Sigmoid colon (tissue), 7 donors: ENCODE data around the gene WDFY4. TPM values are rescaled to one million over a fixed set of nuclear protein-coding genes. Genes with fewer than 3 reads are reported as not detected.

Experiments used
- DNase-seq: peaks from one replicate; pipeline ENCODE4 v3.0.0-alpha.2; 2019
- H3K27ac ChIP-seq, 4 donors: fragments of 200-600 bp; sonication (generic); one replicate each; pipeline ENCODE4 v1.5.1; 2016 to 2019; ENCODE audit warnings: mild to moderate bottlenecking in 1 of 4
- H3K27me3 ChIP-seq, 3 donors: fragments of 200-600 bp; sonication (generic); one replicate each; pipeline ENCODE4 v1.5.1; 2019; ENCODE audit warnings: mild to moderate bottlenecking in 1 of 3
- H3K36me3 ChIP-seq, 4 donors: fragments of 200-600 bp; sonication (generic); one replicate each; pipeline ENCODE4 v1.5.1; 2016 to 2019
- H3K4me1 ChIP-seq, 4 donors: fragments of 200-600 bp; sonication (generic); one replicate each; pipeline ENCODE4 v1.5.1; 2017 to 2019
- H3K4me3 ChIP-seq, 4 donors: fragments of 200-600 bp; sonication (generic); one replicate each; pipeline ENCODE4 v1.5.1; 2017 to 2019; ENCODE audit warnings: mild to moderate bottlenecking in 2 of 4, moderate library complexity in 1 of 4
- H3K9me3 ChIP-seq, 4 donors: fragments of 200-600 bp in 3 of 4; sonication (generic) in 3 of 4; one replicate each; pipeline versions ENCODE4 v1.5.1 to v1.6.1; 2013 to 2019
- CTCF ChIP-seq, 4 experiments: fragments of 450-650 bp in 3 of 4; fragments of 200-600 bp in 1 of 4; IDR thresholded peaks; one replicate each; pipeline ENCODE4 v1.5.1; 2016 to 2019; ENCODE audit warnings: antibody characterized with exemption in 4 of 4, mild to moderate bottlenecking in 3 of 4, moderate library complexity in 2 of 4
- EP300 ChIP-seq, 4 donors: sonication (generic); formaldehyde crosslinking; IDR thresholded peaks; one replicate each; pipeline ENCODE4 v1.6.1; 2017; ENCODE audit warnings: antibody characterized with exemption in 4 of 4
- POLR2A ChIP-seq, 2 donors: fragments of 450-650 bp; IDR thresholded peaks; one replicate each; pipeline ENCODE4 v1.6.1; 2016; ENCODE audit warnings: antibody characterized with exemption in 2 of 2, mild to moderate bottlenecking in 2 of 2, moderate library complexity in 2 of 2
- POLR2AphosphoS5 ChIP-seq, 4 donors: sonication (generic); formaldehyde crosslinking; IDR thresholded peaks; one replicate each; pipeline ENCODE4 v1.6.1; 2017; ENCODE audit warnings: antibody characterized with exemption in 4 of 4
- WGBS, 2 donors: extraction: QIAGEN DNeasy Blood & Tissue Kit; methylation state at CpG; one replicate each; pipeline ENCODE4 v1.1.7; 2013; 5-methylcytosine and 5-hydroxymethylcytosine counted together
- intact Hi-C: fragments of 100-400 bp; cut with DNase I; formaldehyde crosslinking; loops from one replicate; pipeline ENCODE4 v1.15.1; 2023
- polyA plus RNA-seq, 3 donors: library from polyadenylated mRNA; stranded (reverse); fragments of 200-250 nt; gene quantifications; one replicate each; pipeline ENCODE4 v1.2.3, GENCODE V29; 2013
- total RNA-seq, 4 donors: library from RNA; depleted of rRNA; stranded (reverse); fragments of >200 nt; gene quantifications; one replicate each; pipeline ENCODE4 v1.1.0, GENCODE V29; 2016
- donor health status: healthy with polysubstance abuse.
- donor health status: Bipolar disorder and iron deficiency.
- donor health status: healthy.

WDFY4 gene
- total and polyA plus RNA-seq, 7 donors = 0.60 to 18.6 (median 2.5) TPM

- intact Hi-C loops = no loop called here
- no peaks in the 10 kb centered on the region for H3K27me3 ChIP-seq
- peaks cover 0 to 9% (median 8%) of the 10 kb centered on the region in 4 donors for H3K4me1 ChIP-seq
- H3K36me3 ChIP-seq = no peaks in the 10 kb centered on the region
- DNase-seq = no peak
- no peak overlapping the region for H3K4me3 ChIP-seq
- no peak overlapping the region for H3K27ac ChIP-seq
- TF ChIP-seq EP300 (IDR thresholded peaks at IDR 0.05) = no peak
- no peak for TF ChIP-seq CTCF (IDR thresholded peaks at IDR 0.05)
- no peak for TF ChIP-seq POLR2A (IDR thresholded peaks at IDR 0.05)
- no peak for TF ChIP-seq POLR2AphosphoS5 (IDR thresholded peaks at IDR 0.05)
- 53 to 80% methylated on average over 1 of the region's 1 CpG for WGBS, 2 donors
- peaks cover 0 to 3% (median 0%) of the 10 kb centered on the region in 4 donors for H3K9me3 ChIP-seq
Observed at GRCh38 chr10:49008091-49008490, 323.4 kb downstream of the WDFY4 start.

- no peak for DNase-seq
- no peaks in the 10 kb centered on the region for H3K27me3 ChIP-seq
- WGBS, 2 donors = 79 to 82% methylated on average over 13 of the region's 13 CpGs
- no peak for TF ChIP-seq EP300 (IDR thresholded peaks at IDR 0.05)
- TF ChIP-seq CTCF (IDR thresholded peaks at IDR 0.05) = no peak
- no peak for TF ChIP-seq POLR2A (IDR thresholded peaks at IDR 0.05)
- TF ChIP-seq POLR2AphosphoS5 (IDR thresholded peaks at IDR 0.05) = no peak
- no peaks in the 10 kb centered on the region for H3K36me3 ChIP-seq
- H3K4me1 ChIP-seq = peaks cover 0 to 9% (median 8%) of the 10 kb centered on the region in 4 donors
- no peak overlapping the region for H3K4me3 ChIP-seq
- no peak overlapping the region for H3K27ac ChIP-seq
- peaks cover 0 to 3% (median 0%) of the 10 kb centered on the region in 4 donors for H3K9me3 ChIP-seq
- intact Hi-C loops = no loop called here
Observed at GRCh38 chr10:49008505-49009198, 324.0 kb downstream of the WDFY4 start.

- H3K9me3 ChIP-seq = peaks cover 0 to 3% (median 0%) of the 10 kb centered on the region in 4 donors
- no peaks in the 10 kb centered on the region for H3K36me3 ChIP-seq
- intact Hi-C loops = no loop called here
- TF ChIP-seq POLR2A (IDR thresholded peaks at IDR 0.05) (no peak), EP300 (IDR thresholded peaks at IDR 0.05) (no peak), CTCF (IDR thresholded peaks at IDR 0.05) (no peak), POLR2AphosphoS5 (IDR thresholded peaks at IDR 0.05) (no peak)
- WGBS, 2 donors = 34 to 67% methylated on average over 8 of the region's 8 CpGs
- no peak for DNase-seq
- peaks cover 0 to 9% (median 8%) of the 10 kb centered on the region in 4 donors for H3K4me1 ChIP-seq
- H3K27ac ChIP-seq = no peak overlapping the region
- H3K4me3 ChIP-seq = no peak overlapping the region
- H3K27me3 ChIP-seq = no peaks in the 10 kb centered on the region
Observed at GRCh38 chr10:49009199-49009979, 324.7 kb downstream of the WDFY4 start.

DNA sequence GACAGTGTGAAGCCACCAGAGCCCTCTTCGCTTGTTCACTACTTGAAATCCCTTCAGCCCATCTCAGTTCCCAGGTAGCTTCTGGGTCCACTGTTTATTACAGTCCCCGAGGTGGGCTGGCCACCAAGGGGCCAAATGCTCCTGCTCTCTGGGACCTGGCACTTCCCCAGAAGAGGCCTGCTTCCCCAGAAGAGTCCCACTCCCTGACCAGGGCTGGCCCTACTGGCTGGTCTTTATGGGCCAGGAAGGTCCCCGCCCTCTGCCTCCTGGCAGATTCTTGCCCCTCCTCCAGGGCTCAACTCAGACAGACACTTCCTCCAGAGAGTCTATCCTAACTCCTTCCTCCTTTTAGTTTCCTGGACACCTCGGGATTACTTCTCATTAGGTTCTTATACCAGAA is 325.6 kb downstream of the WDFY4 start:
- TF ChIP-seq EP300 (IDR thresholded peaks at IDR 0.05) = no peak
- no peak for TF ChIP-seq POLR2A (IDR thresholded peaks at IDR 0.05)
- TF ChIP-seq CTCF (IDR thresholded peaks at IDR 0.05) = no peak
- no peak for TF ChIP-seq POLR2AphosphoS5 (IDR thresholded peaks at IDR 0.05)
- intact Hi-C loops = no loop called here
- 52 to 60% methylated on average over 4 of the region's 4 CpGs for WGBS, 2 donors
- Histone ChIP-seq H3K27ac (no peak overlapping the region), H3K4me1 (peaks cover 0 to 9% (median 8%) of the 10 kb centered on the region in 4 donors), H3K9me3 (no peaks in the 10 kb centered on the region), H3K36me3 (no peaks in the 10 kb centered on the region), H3K27me3 (no peaks in the 10 kb centered on the region), H3K4me3 (no peak overlapping the region)
- DNase-seq = no peak
